ENCODE data around the gene WDR45B.

The WDR45B gene

GRCh38 chr17:82565551-82565950 lies 82.7 kb downstream of the WDR45B start:
- DNase-seq, result no peak
- Histone ChIP-seq H2BK120ac (ENCODE audit: low read depth, low read length) (no peak overlapping the region), H3K4me3 (ENCODE audit: insufficient read depth in 1 of 2, low read depth in 1 of 2, low read length in 2 of 2) (no peak overlapping the region), H4K8ac (ENCODE audit: low read length) (no peak overlapping the region), H3K9me3 (ENCODE audit: control insufficient read depth, low read length) (no peaks in the 10 kb centered on the region), H3K27me3 (ENCODE audit: control insufficient read depth in 1 of 2, insufficient read depth in 1 of 2, low read length in 2 of 2) (no peaks in the 10 kb centered on the region), H3K4me1 (ENCODE audit: control insufficient read depth, insufficient read depth, low read depth, low read length) (peaks cover 17% of the 10 kb centered on the region), H3K14ac (ENCODE audit: low read length in 2 of 2) (no peak overlapping the region), H2BK15ac (ENCODE audit: low read depth, poor library complexity, severe bottlenecking) (no peak overlapping the region), H2AFZ (ENCODE audit: low read depth, low read length) (no peak overlapping the region), H3K36me3 (ENCODE audit: control insufficient read depth in 1 of 2, insufficient read depth in 2 of 2, low read depth in 1 of 2, low read length in 2 of 2) (peaks cover 38% of the 10 kb centered on the region in 2 experiments), H3K18ac (ENCODE audit: low read depth in 1 of 2, low read length in 2 of 2) (no peak overlapping the region), H3K79me1 (replicated peaks; ENCODE audit: low read length, poor library complexity, severe bottlenecking) (peaks cover 38% of the 10 kb centered on the region), H2BK12ac (ENCODE audit: low read length in 2 of 2) (no peak overlapping the region), H3K27ac (ENCODE audit: low read length, poor library complexity, severe bottlenecking) (no peak overlapping the region), H3K4me2 (ENCODE audit: low read length, poor library complexity, severe bottlenecking) (no peak overlapping the region), H3K23ac (ENCODE audit: low read length in 2 of 2) (no peak overlapping the region), H2BK5ac (ENCODE audit: low read depth, low read length, poor library complexity, severe bottlenecking) (no peak overlapping the region), H4K91ac (ENCODE audit: low read length) (no peak overlapping the region), H2AK5ac (ENCODE audit: low read length, severe bottlenecking) (no peak overlapping the region), H3K9ac (ENCODE audit: low read length) (no peak overlapping the region), H3K4ac (ENCODE audit: low read depth in 1 of 2, low read length in 2 of 2) (no peak overlapping the region)
- WGBS, result no CpG with 5 or more reads among the region's 1 CpG

Small RNAs within 50 kb of the gene (small RNA-seq; reads per million reads assigned to genes)
- gene MIR4525 (ENCODE audit: low read depth), result 0.86 reads per million

Measured in mesenchymal stem cell (in vitro differentiated cells and primary cell).